ENCODE data around the gene PACC1.

Gene PACC1

GRCh38 chr1:212457740-212458338 is 43.2 kb upstream of the PACC1 start:
- no peaks in the 10 kb centered on the region for H4K20me1 ChIP-seq (ENCODE audit: insufficient read depth, low read length)
- H3K4me1 ChIP-seq (ENCODE audit: insufficient read depth, low read length): peaks cover 17% of the 10 kb centered on the region
- H2AFZ ChIP-seq (ENCODE audit: low read depth, low read length): 0 out of 2 replicates have a peak overlapping the region, but pooled peaks have one; percentile 74
- H3K27ac ChIP-seq (ENCODE audit: low read length): no peak overlapping the region
- no peaks in the 10 kb centered on the region for H3K36me3 ChIP-seq (ENCODE audit: insufficient read depth, low read length)
- no peak overlapping the region for H3K4me2 ChIP-seq (ENCODE audit: insufficient read depth, low read length)
- no peak overlapping the region for H3K4me3 ChIP-seq (ENCODE audit: low read depth in 1 of 2, low read length in 2 of 2)
- H3K9me3 ChIP-seq (ENCODE audit: insufficient read depth, low read length, severe bottlenecking): no peaks in the 10 kb centered on the region
- H3K27me3 ChIP-seq (ENCODE audit: insufficient read depth, low read length, poor library complexity): no peaks in the 10 kb centered on the region
- DNase-seq (peak; percentile 77), ATAC-seq (ENCODE audit: insufficient read depth, low read depth) (peak; percentile 42)
- TF ChIP-seq EZH2 (IDR thresholded peaks at IDR 0.05; ENCODE audit: borderline replicate concordance, low read depth, low read length, severe bottlenecking) (no peak), CTCF (IDR thresholded peaks at IDR 0.05; ENCODE audit: borderline replicate concordance, extremely low read depth, low read length, poor library complexity, severe bottlenecking) (peak; percentile 90)
- H3K79me2 ChIP-seq (ENCODE audit: insufficient read depth, low read length): no peaks in the 10 kb centered on the region
- H3K9ac ChIP-seq (ENCODE audit: low read depth, low read length): no peak overlapping the region

- peak; percentile 80 for DNase-seq
- TF ChIP-seq CTCF (IDR thresholded peaks at IDR 0.05; ENCODE audit: borderline replicate concordance, extremely low read depth, low read length, poor library complexity, severe bottlenecking) (peak; percentile 95), EZH2 (IDR thresholded peaks at IDR 0.05; ENCODE audit: borderline replicate concordance, low read depth, low read length, severe bottlenecking) (no peak)
- Histone ChIP-seq H3K4me2 (ENCODE audit: insufficient read depth, low read length) (peak overlapping the region; percentile 9; the same call in 1 of the 2 replicates), H3K27me3 (ENCODE audit: insufficient read depth, low read length, poor library complexity) (no peaks in the 10 kb centered on the region), H3K27ac (ENCODE audit: low read length) (no peak overlapping the region), H3K9ac (ENCODE audit: low read depth, low read length) (no peak overlapping the region), H3K36me3 (ENCODE audit: insufficient read depth, low read length) (no peaks in the 10 kb centered on the region), H3K9me3 (ENCODE audit: insufficient read depth, low read length, severe bottlenecking) (no peaks in the 10 kb centered on the region), H3K4me3 (ENCODE audit: low read depth in 1 of 2, low read length in 2 of 2) (no peak overlapping the region), H3K79me2 (ENCODE audit: insufficient read depth, low read length) (no peaks in the 10 kb centered on the region), H4K20me1 (ENCODE audit: insufficient read depth, low read length) (no peaks in the 10 kb centered on the region), H3K4me1 (ENCODE audit: insufficient read depth, low read length) (peaks cover 17% of the 10 kb centered on the region), H2AFZ (ENCODE audit: low read depth, low read length) (peak overlapping the region; percentile 41; the same call in 1 of the 2 replicates)
- peak; percentile 78 for ATAC-seq (ENCODE audit: insufficient read depth, low read depth)
These were observed 41.3 kb upstream of the PACC1 start for GRCh38 chr1:212455803-212456528.

DNA sequence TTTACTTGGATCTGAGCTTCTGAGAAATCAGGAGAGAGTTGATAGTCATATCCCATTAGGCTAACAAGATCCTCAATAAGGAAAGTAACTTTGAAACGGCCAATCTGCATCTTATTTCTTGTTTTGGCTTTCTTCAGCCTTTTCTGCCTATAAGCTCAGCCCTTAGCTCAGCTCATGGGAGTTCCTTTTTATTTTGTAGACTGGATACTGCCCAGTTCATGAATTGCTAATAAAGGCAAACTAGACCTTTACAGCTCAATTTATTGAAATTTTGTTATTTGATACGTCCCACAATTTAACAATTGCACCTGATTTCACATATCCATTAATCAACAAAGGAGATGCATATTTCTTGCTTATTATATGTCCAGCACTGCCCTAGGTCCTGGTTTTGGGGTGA is 40.7 kb upstream of the PACC1 start:
- Histone ChIP-seq H3K4me1 (ENCODE audit: insufficient read depth, low read length) (peaks cover 17% of the 10 kb centered on the region), H3K27ac (ENCODE audit: low read length) (no peak overlapping the region), H4K20me1 (ENCODE audit: insufficient read depth, low read length) (no peaks in the 10 kb centered on the region), H3K79me2 (ENCODE audit: insufficient read depth, low read length) (no peaks in the 10 kb centered on the region), H2AFZ (ENCODE audit: low read depth, low read length) (peak overlapping the region; percentile 41; the same call in 1 of the 2 replicates), H3K4me2 (ENCODE audit: insufficient read depth, low read length) (0 out of 2 replicates have a peak overlapping the region, but pooled peaks have one; percentile 9), H3K36me3 (ENCODE audit: insufficient read depth, low read length) (no peaks in the 10 kb centered on the region), H3K4me3 (ENCODE audit: low read depth in 1 of 2, low read length in 2 of 2) (no peak overlapping the region), H3K27me3 (ENCODE audit: insufficient read depth, low read length, poor library complexity) (no peaks in the 10 kb centered on the region), H3K9me3 (ENCODE audit: insufficient read depth, low read length, severe bottlenecking) (no peaks in the 10 kb centered on the region), H3K9ac (ENCODE audit: low read depth, low read length) (no peak overlapping the region)
- TF ChIP-seq EZH2 (IDR thresholded peaks at IDR 0.05; ENCODE audit: borderline replicate concordance, low read depth, low read length, severe bottlenecking): no peak
- TF ChIP-seq CTCF (IDR thresholded peaks at IDR 0.05; ENCODE audit: borderline replicate concordance, extremely low read depth, low read length, poor library complexity, severe bottlenecking): no peak
- no peak for DNase-seq
- no peak for ATAC-seq (ENCODE audit: insufficient read depth, low read depth)
